HG03457 (cell line): ENCODE results near the gene CLNK.

Experiments
- ATAC-seq: cut with Tn5 transposase; IDR thresholded peaks from one replicate; pipeline ENCODE4 v1.9.1; 2021; ENCODE audit warnings: moderate number of reproducible peaks; ENCODE audit not compliant: unreplicated experiment

Gene CLNK

GRCh38 chr4:10701702-10702460 is 17.3 kb upstream of the CLNK start:
- no peak for ATAC-seq

DNA sequence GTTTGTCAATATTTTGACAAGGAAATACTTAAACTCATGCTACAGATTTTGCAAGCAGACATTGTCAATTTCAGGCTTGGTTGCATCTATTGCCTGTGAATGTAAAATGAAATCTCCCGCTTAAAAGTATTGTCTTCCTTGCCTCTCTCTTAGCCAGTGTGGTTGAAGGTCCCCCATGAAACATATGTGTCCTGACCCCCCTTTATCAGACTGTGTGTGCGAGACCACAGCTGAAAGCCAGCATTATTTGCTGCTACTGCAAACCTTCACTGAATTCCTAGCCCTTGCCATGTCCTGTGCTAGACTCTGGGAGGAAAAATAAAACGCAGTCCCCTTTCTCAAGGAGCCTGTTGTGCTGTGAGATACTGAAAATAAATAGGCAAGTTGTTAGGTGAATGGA is 16.6 kb upstream of the CLNK start:
- no peak for ATAC-seq

GRCh38 chr4:10698172-10698571 is 13.6 kb upstream of the CLNK start:
- ATAC-seq, result no peak

GRCh38 chr4:10697086-10697485 is 12.5 kb upstream of the CLNK start:
- ATAC-seq, result no peak

DNA sequence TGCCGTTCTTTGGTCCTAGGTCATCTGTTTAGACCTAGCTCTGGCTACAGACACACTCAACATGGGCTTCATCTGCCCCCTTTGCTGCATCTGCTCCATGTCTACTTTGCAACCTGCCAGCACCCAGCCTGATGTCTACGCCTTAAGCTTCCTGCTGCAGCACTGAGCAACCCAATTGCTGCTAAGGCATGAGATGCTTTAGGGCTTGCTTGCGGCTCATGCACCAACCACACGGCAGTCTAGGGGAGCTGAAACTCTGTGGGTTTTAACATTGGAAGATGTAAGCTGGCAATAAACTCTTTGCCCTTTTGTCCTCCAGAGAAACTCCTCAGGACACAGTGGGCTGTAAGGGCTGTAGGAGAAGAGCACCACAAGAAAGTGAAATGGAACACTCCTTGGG is 11.7 kb upstream of the CLNK start:
- ATAC-seq, result no peak

DNA sequence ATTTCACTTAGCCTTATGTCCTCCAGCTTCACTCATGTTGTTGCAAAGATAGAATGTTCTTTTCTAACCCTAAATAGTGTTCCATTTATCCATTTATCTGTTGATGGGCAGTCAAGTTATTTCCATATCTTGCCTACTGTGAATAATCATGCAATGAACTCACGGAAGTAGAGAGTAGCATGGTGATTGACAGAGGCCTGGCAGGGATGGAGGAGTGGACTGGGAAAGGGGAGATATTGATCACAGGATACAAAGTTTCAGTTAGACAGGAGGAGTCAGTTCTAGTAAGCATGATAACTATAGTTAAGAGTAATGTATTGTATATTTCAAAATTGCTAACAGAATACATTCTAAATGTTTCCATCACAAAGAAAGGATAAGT is 10.3 kb upstream of the CLNK start:
- no peak for ATAC-seq

- no peak for ATAC-seq
Observed at GRCh38 chr4:10694151-10694827, 9.7 kb upstream of the CLNK start.

DNA sequence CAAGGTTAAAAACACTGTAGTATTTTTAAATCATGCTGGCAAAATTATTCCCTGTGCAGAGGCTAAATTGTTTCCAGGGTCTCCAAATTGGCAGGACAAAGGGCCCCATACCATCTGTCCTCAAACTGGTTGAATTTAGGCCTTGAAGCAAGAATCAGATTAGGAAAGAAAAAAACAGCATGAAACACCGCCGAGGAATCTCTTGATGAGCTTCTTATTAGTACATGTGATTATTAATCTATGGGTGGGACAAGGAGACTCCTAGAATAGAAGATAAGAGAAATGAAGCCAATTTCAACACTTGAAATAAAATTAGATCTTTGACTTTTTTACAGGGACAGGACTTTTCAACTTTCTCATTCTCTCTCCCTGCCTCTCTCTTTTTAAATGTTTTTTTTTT is 7.1 kb upstream of the CLNK start:
- no peak for ATAC-seq

DNA sequence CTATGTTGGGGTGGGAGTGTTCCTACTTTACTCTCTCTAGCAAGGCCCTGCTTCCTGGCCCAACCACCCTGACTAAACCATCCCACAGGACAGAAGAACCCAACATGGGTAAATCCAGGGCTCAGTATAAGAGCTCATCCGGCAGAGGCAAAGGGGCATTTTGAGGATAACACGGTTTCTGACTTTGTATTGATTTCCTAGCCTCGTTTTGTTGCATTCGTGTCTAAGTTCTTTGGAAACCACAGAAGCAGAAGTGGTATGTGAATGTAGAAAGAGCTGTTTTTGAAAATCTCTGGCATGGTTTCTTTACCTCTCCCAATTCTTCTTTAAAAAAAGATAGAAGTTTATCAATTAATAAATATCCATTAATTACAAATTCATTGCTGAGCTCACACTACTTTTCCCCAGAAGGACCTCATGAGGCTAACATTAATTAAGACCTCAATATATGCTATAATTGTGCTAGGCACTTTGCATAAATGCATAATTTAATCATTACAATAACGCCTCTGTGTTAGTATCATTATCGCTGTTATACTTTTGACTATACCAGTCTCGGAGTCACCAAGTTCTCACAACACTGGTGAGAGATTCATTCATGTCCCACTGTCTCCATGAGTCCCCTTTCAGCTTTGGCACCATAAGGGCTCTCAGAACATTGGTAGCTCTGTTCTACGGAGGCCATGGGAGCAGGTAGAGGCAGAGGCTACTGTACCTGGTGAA is 5.8 kb upstream of the CLNK start:
- ATAC-seq, result peak; percentile 34

- ATAC-seq, result no peak
Observed at GRCh38 chr4:10688846-10689245, 4.3 kb upstream of the CLNK start.

DNA sequence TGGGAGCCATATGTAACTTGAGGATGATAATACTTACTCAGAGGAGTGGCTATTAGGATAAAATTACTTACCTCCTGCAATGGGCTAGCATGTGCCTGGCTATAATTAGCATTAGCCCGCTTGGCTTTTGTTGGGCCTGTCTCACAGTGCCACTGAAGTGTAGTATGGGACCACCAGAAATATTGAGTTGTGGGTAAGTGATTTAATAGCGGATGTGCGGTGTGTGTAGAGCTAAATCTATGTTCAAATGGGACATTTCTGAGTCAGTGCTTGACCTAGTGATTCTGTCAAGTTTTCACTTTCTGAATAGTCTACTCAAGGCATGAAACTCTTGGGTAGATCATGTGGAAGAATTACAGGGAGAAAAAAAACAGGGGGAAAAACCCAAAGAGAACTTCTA is 3.5 kb upstream of the CLNK start:
- ATAC-seq, result no peak

GRCh38 chr4:10687526-10687925 is 3.0 kb upstream of the CLNK start:
- ATAC-seq, result no peak

DNA sequence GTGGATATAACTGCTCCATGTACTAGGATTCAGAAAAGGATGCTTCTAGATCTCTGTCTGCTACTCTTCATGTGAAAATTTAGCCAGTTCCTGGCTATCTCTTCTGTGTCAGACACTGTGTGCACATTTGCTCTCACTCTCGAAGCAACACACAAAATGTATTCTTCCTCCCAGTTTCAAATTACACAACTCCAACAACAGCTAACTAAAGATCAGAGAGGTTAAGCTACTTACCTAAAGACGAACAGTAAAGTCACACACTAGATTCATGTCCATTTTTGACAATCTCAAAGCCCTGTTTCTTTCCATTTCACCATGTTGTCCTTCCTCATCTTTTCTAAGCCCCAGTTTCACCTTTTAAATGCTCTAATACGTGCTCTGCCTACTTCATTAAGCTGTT is 2.2 kb downstream of the CLNK start:
- no peak for ATAC-seq

DNA sequence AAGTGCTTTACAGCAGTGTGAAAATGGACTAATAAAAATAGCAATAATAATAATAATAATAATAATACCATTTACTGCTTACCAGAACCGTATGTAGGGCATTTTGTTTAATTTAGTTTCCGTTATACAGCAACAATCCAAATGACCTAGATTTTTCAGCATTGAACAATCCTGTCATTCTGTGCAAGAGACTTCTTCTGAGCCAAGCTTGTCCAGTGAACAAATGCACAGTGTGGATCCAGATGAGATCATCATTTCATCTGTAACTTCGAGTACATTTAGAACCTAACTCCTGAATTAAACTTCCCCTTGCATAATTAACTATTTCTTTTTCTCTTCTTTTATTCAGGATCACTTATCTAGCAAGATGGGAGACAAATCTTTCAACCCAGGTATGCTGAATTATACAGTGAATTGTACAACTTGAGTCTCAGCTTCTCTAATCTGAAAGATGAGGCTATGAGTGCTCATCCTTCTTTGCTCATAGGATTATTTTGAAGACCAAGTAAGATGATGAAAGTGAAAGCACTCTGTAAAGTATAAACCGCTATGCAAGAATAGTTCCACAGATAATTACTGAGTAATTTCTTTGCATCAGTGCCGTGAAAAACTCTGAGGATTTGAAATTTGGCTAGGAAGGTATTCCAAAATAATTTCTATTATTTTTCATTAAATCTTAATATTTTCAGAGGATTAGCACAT is 6.6 kb downstream of the CLNK start:
- ATAC-seq, result peak; percentile 47

DNA sequence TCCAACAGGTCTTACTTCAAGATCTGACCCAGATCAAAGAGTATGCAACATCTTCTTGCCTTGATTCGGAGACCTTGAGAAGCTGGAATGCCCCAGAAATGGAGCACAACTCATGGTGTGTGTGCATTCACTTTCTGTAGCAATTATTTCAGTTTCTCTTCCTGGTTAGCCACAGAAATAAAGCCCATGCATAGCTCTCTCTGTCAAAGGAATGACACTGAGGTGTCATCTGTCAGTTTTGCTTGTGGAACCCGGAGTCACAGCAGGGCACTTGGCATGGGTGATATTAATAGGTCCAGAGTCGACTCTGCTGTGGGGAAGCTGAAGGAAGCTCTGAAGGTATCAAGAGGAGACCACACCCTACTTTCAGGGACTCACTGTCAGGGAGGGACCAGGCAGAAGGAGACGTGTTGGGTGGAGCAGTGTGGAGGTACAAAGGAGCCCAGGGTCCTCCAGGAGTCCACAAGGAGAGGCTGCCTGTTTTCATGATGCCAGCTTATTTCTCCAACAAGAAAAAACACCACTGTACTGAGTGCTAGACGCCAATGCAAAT is 10.7 kb downstream of the CLNK start:
- peak; percentile 52 for ATAC-seq

DNA sequence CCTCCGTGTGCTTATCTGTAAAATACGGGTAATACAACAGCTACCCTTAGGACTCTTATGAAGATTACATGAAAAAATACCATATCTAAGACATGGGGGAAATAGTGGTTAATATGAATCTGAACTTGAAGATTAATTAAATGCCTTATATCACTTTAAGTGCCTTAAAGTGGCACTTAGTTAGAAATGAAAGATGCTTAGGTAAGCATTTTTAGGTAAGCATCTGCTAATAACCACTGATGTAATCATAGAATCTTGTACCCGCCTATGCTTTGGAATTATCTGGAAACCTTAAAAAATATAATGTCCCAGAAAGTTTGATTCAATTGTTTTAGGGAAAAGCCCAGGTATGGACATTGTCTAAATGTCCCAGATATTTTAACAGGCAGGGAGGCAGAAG is 12.2 kb downstream of the CLNK start:
- no peak for ATAC-seq

GRCh38 chr4:10671799-10672198 is 12.8 kb downstream of the CLNK start:
- no peak for ATAC-seq

GRCh38 chr4:10671366-10671765 is 13.2 kb downstream of the CLNK start:
- ATAC-seq, result peak; percentile 85

- no peak for ATAC-seq
Observed at GRCh38 chr4:10670321-10670720, 14.2 kb downstream of the CLNK start.

DNA sequence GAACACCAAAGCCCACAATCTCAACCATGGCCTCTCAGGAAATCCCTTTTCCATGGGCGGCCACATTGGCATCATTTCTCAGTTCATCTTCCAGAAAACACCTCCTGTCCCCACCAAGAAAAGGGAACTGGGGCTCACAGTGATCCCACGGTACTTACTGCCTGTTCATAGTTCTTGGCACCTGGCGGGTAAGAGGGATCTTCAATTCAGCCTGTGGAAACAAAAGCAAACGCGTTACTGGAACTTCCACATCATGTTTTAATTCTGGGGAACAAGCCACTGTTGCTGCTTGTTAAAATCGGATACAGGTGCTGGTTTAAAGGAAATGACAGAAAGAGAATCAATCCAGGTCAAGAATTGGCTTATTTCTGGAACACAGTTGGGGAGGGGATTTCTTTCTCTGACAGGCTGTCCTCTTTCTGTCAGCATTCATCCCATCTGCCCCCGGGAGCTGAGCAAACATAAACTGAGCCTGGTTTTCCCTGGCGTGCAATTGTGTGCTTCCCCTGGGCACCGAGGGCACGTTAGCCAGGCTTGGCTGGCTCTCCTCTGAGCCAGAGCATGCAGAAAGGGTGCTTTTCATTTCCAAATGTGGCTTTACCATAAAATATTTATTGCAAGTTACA is 16.8 kb downstream of the CLNK start:
- no peak for ATAC-seq

DNA sequence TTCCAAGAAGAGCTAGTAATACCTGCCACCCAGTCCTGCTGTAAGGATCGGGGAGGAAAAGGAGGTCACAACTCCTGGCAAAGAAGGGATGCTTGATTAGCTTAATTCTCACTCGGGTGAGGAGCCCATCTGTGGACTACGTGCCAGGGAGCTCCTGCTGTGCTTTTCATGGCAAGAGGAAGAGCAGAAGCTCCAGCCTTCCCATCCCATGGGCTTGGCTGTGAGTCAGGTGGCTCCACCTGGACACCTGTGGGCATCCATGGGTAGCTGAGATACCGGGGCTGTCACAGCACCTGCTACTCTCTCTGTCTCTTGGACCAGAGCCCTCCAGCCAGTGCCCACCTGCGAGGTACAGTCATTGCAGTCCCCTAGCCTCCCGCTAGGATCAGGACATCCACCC is 18.0 kb downstream of the CLNK start:
- no peak for ATAC-seq
